Suppressor macrophage treated with lipopolysaccharide for 1 hour (primary cell): ENCODE measurements around the gene ARHGAP12.
"Not testable (repeated sequence)": the region's sequence is repeated elsewhere in the genome, so short reads cannot be mapped to it uniquely, and the experiment has no call there.

Experiments used
- DNase-seq, 3 donors: peaks; one replicate each; pipeline ENCODE4 v3.0.0-alpha.2; 2020 to 2022

ARHGAP12 gene

GRCh38 chr10:31820096-31820495, 108.5 kb downstream of the ARHGAP12 start:
- no peak for DNase-seq

- DNase-seq = no peak
Observed at GRCh38 chr10:31819391-31819820, 109.2 kb downstream of the ARHGAP12 start.

DNA sequence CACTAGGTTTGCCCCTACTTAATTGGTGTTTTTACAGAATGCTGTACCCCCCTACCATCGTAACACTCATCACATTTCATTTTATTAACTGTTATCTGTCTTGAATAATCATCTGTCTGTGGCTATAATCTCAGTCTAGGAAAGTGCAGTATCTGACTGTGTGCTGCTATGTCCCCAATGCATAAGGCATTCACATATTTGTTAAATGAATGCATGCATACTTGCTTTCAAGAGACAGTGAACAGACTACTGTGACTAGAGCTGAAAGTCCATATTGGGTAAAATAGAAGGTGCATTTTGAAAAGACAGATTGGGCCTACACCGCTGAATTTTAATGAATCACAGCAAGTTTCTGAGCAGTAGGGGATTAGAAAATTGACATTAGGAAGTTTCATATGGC, 112.3 kb downstream of the ARHGAP12 start:
- no peak for DNase-seq

GRCh38 chr10:31808258-31809218, 120.1 kb downstream of the ARHGAP12 start:
- DNase-seq = peak; percentile 55 to 78 (median 71)

GRCh38 chr10:31804352-31804810, 124.2 kb downstream of the ARHGAP12 start:
- DNase-seq = no peak

GRCh38 chr10:31803606-31804351, 124.9 kb downstream of the ARHGAP12 start:
- DNase-seq = no peak

DNA sequence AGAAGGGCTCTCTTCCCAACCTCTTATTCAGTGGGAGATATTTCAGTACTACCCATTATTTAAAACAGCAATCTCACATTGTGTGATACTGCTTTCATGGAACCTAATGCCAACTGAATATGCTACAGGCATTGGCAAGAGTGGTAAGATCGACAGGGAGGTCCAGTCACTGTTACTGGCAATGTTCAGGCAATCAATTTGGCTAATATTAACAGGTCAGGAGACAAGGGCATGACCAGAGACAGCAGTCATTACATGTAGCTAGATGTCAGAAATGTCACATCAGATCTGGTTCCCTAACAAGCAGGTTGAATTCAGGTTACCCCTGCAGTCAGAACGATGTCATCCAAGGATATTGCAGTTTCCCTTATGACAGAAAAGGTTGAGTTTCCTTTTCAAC, 129.4 kb downstream of the ARHGAP12 start:
- peak in 1 of 3 donors; percentile 3 for DNase-seq

GRCh38 chr10:31792745-31793144, 135.9 kb downstream of the ARHGAP12 start:
- DNase-seq = peak; percentile 12 to 54 (median 50)

- DNase-seq = no peak
Observed at GRCh38 chr10:31789555-31789954, 139.1 kb downstream of the ARHGAP12 start.

DNA sequence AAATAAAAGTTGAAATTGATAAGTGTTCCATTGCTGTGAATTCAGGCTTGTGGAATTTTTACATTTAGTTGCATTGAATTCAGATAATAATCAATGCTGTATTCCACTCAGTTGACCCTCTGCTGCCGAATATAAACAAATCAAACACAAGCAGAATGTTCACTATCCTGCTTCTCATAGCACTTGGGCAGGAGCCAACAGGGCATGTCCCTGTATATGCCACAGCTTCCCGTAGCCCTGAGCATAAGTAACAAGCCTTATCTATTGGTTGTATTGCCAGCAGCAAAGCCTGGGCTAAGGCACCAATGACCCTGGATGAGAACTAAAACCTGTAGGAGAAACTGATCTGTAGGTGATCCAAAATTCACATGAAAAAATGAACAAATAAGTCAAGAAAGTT, 145.9 kb downstream of the ARHGAP12 start:
- DNase-seq = no peak

DNA sequence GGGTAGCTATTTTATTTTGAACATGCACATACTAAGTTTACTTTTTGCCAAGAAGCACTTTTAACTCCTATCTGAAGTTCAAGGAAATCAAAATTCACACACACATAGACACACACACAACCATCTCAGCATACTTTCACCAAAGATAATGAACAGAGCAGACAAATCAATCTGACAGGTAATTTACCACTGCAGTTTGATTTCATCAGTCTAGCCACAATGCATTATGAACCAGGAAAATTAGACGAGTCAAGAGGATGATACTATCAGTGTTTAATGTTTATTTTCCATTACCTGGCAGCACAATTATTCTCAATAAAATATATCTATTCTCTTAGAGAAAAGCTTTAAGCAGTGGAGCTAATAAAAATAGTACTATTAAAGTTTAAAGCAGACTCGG, 147.9 kb downstream of the ARHGAP12 start:
- no peak for DNase-seq

DNA sequence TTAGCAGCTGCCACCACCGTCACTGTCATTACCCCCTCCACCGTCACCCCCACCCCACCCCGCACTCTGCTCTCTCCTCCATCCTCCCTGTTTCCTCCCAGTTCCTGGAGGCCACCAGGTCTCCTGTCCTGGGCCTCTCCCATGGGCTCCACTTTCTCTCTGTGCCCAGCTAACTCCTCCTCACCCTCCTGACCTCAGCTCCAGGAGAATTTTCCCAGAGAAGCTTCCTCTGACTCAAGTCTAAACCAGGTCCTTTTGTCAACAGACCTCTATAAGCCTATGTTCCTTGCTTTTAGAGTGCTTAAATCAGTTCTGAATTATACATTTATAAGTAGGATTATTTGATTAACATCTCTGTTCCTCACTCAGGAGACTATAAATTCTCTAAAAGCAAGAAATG, 150.0 kb downstream of the ARHGAP12 start:
- DNase-seq = no peak

- DNase-seq = no peak
Observed at GRCh38 chr10:31776159-31776558, 152.5 kb downstream of the ARHGAP12 start.

GRCh38 chr10:31774928-31775650, 153.5 kb downstream of the ARHGAP12 start:
- DNase-seq = no peak

GRCh38 chr10:31774299-31774900, 154.2 kb downstream of the ARHGAP12 start:
- no peak for DNase-seq

- no peak for DNase-seq
Observed at GRCh38 chr10:31773749-31774298, 154.8 kb downstream of the ARHGAP12 start.

DNA sequence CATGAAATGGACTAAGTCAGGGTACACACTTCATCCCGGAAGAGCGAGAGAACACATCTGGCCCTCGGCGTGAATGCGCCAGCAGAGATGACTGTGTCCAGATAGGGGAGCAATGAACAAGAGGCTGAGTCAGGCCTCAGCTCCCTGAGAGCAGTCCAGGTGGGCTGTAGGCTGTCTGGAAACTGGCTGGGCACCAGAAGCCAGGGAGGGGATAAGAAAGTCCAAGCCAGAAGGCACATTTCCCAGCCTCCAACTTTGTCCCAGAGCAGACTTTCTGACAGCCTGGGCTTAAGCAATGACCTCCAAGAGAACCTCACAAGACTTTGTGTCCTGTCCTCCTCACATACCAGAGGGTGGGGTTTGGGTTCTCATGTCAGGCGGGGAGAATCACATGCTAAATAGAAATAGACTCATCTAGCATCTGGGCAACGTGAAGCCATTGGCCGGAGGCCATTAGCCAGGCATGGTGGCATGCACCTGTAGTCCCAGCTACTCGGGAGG, 157.2 kb downstream of the ARHGAP12 start:
- DNase-seq = no peak

DNA sequence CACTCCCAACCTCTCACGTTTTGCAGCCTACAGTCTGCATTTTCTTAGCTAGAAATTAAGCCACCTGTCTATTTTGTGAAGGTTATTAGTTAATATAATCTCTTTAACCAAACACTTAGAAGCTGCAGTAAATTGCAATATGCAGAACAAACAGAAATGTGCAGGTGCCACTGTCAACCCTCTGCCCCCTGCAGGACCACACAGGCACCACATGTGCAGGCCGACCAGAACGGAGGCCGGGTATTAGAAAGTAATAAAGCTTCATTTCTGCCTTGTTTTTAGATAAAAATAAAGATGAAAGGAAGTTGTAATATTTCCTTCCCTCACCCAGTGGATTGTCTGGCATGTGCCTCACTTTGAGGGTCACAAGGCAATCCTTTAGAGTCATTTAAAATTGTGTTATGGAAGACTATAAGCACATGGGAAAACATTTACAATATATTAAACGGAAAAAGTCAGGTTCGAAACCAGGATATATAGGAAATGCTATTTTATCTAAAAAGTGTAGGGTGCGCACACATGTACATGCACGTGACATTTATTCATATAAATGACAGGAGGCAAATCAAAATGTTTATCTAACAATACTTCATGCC, 158.2 kb downstream of the ARHGAP12 start:
- peak; percentile 58 to 81 (median 76) for DNase-seq

DNA sequence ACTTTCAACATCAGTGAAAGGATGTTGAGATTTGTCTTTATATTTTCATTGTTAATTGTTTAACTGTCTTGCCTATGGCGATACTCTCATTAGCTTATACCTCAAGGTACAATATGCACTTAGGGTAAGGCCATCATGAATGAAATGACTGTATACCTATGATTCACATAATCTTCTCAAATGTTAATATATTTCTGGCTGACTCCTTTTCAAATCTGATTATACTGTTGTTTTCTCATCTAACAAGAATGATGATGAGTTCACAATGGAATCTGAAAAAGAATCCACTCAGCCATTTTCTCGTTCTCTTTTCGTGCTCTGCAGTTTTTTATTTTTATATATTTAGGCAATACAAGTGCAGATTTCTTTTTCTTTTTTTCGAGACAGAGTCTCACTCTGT, 159.1 kb downstream of the ARHGAP12 start:
- no peak for DNase-seq

GRCh38 chr10:31768935-31769334, 159.7 kb downstream of the ARHGAP12 start:
- not testable (repeated sequence) for DNase-seq

- DNase-seq = peak in 1 of 3 donors; percentile 21
Observed at GRCh38 chr10:31768467-31768866, 160.2 kb downstream of the ARHGAP12 start.

- DNase-seq = no peak
Observed at GRCh38 chr10:31765541-31765940, 163.1 kb downstream of the ARHGAP12 start.
